ENCODE results near the gene ZEB2.
A peak's percentile ranks its signal among the peaks of the same experiment; 100 is the strongest.

ZEB2 gene

DNA sequence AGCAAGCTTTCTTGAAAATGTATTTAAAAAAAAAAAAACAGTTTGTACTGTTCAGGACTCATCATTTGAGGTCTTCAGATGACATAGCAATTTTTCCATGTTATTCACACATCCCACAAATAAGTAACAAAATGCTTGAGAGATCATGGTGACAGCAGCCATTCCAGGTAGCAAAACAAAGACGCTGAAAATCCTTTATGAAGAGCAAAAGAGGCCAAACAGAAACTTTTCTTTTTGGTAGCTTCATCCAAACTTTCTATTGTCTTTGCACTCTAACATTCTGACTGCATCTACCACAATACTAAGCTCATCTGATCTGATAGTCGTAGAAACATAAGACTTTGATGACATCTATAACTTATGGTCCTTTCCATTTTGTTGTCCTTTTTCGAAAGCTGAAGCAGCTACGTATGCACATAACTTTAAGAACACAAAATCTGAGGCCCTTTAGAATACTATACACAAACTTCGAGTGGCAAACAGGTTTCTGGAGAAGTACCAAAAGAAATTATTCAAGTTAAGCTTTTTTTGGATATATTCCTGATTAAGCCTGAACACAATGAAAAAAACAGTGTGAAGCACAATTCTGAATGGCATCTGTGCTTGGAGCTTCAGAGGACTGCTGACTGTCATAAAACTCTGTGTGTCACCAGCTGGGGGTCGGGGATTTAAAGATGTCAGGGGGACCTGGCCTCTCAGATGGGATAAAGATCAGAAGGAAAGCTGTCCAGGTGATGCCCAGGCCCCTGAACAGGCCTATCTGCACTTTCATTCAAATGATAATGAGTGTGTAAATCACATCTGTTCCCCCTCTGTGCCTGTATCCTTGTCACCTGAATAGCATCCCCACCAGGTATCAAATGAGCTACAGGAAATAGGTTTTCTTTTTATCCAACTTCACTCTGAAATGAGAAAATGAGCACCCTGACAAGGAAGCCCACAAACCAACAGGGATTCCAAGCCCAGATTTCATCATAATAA lies 75.8 kb downstream of the ZEB2 start:
- Histone ChIP-seq H3K9ac (ENCODE audit: low read length) (no peak overlapping the region), H3K27ac (ENCODE audit: low read depth, low read length) (no peak overlapping the region), H3K4me1 (ENCODE audit: insufficient read depth, low read length) (peaks cover 14% of the 10 kb centered on the region), H3K27me3 (ENCODE audit: control insufficient read depth in 1 of 2, insufficient read depth in 2 of 2, low read length in 2 of 2) (no peaks in the 10 kb centered on the region), H3K4me3 (ENCODE audit: low read depth in 1 of 2, low read length in 2 of 2) (no peak overlapping the region), H3K36me3 (ENCODE audit: insufficient read depth, low read length) (no peaks in the 10 kb centered on the region), H3K9me3 (ENCODE audit: low read length) (no peaks in the 10 kb centered on the region)

- Histone ChIP-seq H3K4me1 (ENCODE audit: insufficient read depth, low read length) (peaks cover 6% of the 10 kb centered on the region), H3K36me3 (ENCODE audit: insufficient read depth, low read length) (no peaks in the 10 kb centered on the region), H3K9me3 (ENCODE audit: low read length) (no peaks in the 10 kb centered on the region), H3K27me3 (ENCODE audit: control insufficient read depth in 1 of 2, insufficient read depth in 2 of 2, low read length in 2 of 2) (no peaks in the 10 kb centered on the region), H3K27ac (ENCODE audit: low read depth, low read length) (no peak overlapping the region), H3K9ac (ENCODE audit: low read length) (no peak overlapping the region), H3K4me3 (ENCODE audit: low read depth in 1 of 2, low read length in 2 of 2) (no peak overlapping the region)
Measured at GRCh38 chr2:144441711-144442141, 78.2 kb downstream of the ZEB2 start.

DNA sequence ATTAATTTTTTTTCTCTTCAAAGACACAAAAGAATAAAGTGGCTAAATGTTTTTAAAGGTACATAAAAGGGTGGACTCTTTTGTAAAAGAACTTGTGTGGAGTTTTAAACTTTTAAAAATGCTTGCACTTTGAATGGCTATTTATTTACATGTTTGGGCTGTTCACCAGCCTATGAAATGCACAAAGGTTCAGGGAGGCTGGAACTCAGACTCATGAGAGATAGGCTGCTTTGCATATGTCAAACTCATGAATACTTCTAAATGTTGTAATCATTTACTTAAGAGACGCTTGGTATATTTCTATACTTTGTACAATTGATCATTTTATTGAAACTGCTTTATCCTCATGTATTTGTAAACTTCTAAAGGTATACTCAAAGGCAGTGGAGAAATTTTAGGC lies 79.9 kb downstream of the ZEB2 start:
- Histone ChIP-seq H3K9me3 (ENCODE audit: low read length) (no peaks in the 10 kb centered on the region), H3K4me3 (ENCODE audit: low read depth in 1 of 2, low read length in 2 of 2) (no peak overlapping the region), H3K36me3 (ENCODE audit: insufficient read depth, low read length) (no peaks in the 10 kb centered on the region), H3K27ac (ENCODE audit: low read depth, low read length) (no peak overlapping the region), H3K4me1 (ENCODE audit: insufficient read depth, low read length) (peaks cover 6% of the 10 kb centered on the region), H3K9ac (ENCODE audit: low read length) (no peak overlapping the region), H3K27me3 (ENCODE audit: control insufficient read depth in 1 of 2, insufficient read depth in 2 of 2, low read length in 2 of 2) (no peaks in the 10 kb centered on the region)

DNA sequence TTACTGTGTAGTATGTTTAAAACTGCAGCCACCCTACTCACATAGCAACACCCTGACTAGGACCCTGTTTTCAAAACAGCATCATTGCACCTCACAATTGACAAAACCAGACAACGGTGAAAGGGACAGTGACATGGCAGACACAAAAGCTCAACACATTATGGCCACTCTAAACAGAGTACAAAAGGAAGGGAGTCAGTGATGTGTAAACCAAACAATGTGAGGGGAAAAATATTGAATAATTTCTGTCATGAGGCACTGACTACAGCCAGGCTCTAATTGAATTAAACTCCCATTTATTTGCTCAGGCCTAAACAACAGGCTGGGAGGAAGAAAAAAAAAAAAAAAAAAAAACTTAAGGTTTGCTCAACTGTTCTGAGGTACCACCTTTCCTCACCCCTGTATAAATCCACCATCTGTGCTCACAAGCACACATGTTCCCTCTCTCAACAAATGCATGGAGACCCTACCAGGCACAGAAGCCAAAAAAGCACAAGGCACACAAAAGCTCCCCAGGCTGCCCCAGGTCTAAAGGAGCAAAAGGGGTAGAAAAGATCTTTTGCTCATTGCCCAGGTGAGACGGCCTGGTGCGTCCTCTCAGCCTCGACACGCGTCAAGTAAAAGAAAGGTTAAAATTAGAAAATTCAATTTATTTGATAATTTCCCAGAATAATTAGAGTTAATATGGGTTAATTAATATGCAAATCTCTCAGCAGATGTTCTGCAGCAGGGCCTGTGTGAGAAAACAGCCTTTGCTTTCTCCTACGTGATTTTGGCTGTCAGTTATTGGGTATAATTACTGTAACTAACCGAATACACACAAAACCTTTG lies 80.9 kb downstream of the ZEB2 start:
- Histone ChIP-seq H3K27ac (ENCODE audit: low read depth, low read length) (no peak overlapping the region), H3K36me3 (ENCODE audit: insufficient read depth, low read length) (no peaks in the 10 kb centered on the region), H3K27me3 (ENCODE audit: control insufficient read depth in 1 of 2, insufficient read depth in 2 of 2, low read length in 2 of 2) (no peaks in the 10 kb centered on the region), H3K4me3 (ENCODE audit: low read depth in 1 of 2, low read length in 2 of 2) (no peak overlapping the region), H3K9me3 (ENCODE audit: low read length) (no peaks in the 10 kb centered on the region), H3K4me1 (ENCODE audit: insufficient read depth, low read length) (peaks cover 6% of the 10 kb centered on the region), H3K9ac (ENCODE audit: low read length) (no peak overlapping the region)

- H3K9me3 ChIP-seq (ENCODE audit: low read length) = no peaks in the 10 kb centered on the region
- H3K4me3 ChIP-seq (ENCODE audit: low read depth in 1 of 2, low read length in 2 of 2) = no peak overlapping the region
- H3K36me3 ChIP-seq (ENCODE audit: insufficient read depth, low read length) = no peaks in the 10 kb centered on the region
- peaks cover 6% of the 10 kb centered on the region for H3K4me1 ChIP-seq (ENCODE audit: insufficient read depth, low read length)
- no peaks in the 10 kb centered on the region for H3K27me3 ChIP-seq (ENCODE audit: control insufficient read depth in 1 of 2, insufficient read depth in 2 of 2, low read length in 2 of 2)
- H3K27ac ChIP-seq (ENCODE audit: low read depth, low read length) = no peak overlapping the region
- H3K9ac ChIP-seq (ENCODE audit: low read length) = no peak overlapping the region
Measured at GRCh38 chr2:144437636-144438035, 82.3 kb downstream of the ZEB2 start.

- Histone ChIP-seq H3K9ac (ENCODE audit: low read length) (no peak overlapping the region), H3K27me3 (ENCODE audit: control insufficient read depth in 1 of 2, insufficient read depth in 2 of 2, low read length in 2 of 2) (no peaks in the 10 kb centered on the region), H3K4me3 (ENCODE audit: low read depth in 1 of 2, low read length in 2 of 2) (no peak overlapping the region), H3K9me3 (ENCODE audit: low read length) (no peaks in the 10 kb centered on the region), H3K4me1 (ENCODE audit: insufficient read depth, low read length) (peaks cover 13% of the 10 kb centered on the region), H3K36me3 (ENCODE audit: insufficient read depth, low read length) (no peaks in the 10 kb centered on the region), H3K27ac (ENCODE audit: low read depth, low read length) (no peak overlapping the region)
Measured at GRCh38 chr2:144434425-144435222, 85.3 kb downstream of the ZEB2 start.

DNA sequence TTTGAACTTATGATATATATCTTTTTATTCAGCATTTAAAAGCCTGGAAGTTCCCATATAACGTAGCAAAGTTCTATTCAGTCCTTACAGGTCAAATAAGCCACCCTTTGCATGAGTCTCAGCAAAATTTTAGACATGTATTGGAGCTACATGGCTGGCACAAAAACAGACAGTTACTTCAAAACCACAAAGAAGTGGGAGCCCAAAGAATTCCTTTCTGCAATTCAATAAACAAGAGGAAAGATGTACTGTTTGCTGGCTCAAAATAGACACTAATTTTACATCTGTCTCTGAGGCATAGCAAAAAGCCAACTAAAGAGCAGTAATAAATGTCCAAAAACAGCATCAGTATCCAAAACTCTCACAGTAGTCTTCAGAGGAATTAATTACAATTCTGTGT lies 87.0 kb downstream of the ZEB2 start:
- Histone ChIP-seq H3K4me1 (ENCODE audit: insufficient read depth, low read length) (peaks cover 13% of the 10 kb centered on the region), H3K27me3 (ENCODE audit: control insufficient read depth in 1 of 2, insufficient read depth in 2 of 2, low read length in 2 of 2) (no peaks in the 10 kb centered on the region), H3K27ac (ENCODE audit: low read depth, low read length) (no peak overlapping the region), H3K4me3 (ENCODE audit: low read depth in 1 of 2, low read length in 2 of 2) (no peak overlapping the region), H3K36me3 (ENCODE audit: insufficient read depth, low read length) (no peaks in the 10 kb centered on the region), H3K9me3 (ENCODE audit: low read length) (no peaks in the 10 kb centered on the region), H3K9ac (ENCODE audit: low read length) (no peak overlapping the region)

- Histone ChIP-seq H3K27me3 (ENCODE audit: control insufficient read depth in 1 of 2, insufficient read depth in 2 of 2, low read length in 2 of 2) (no peaks in the 10 kb centered on the region), H3K9ac (ENCODE audit: low read length) (no peak overlapping the region), H3K4me1 (ENCODE audit: insufficient read depth, low read length) (peaks cover 13% of the 10 kb centered on the region), H3K4me3 (ENCODE audit: low read depth in 1 of 2, low read length in 2 of 2) (no peak overlapping the region), H3K9me3 (ENCODE audit: low read length) (no peaks in the 10 kb centered on the region), H3K36me3 (ENCODE audit: insufficient read depth, low read length) (no peaks in the 10 kb centered on the region), H3K27ac (ENCODE audit: low read depth, low read length) (no peak overlapping the region)
Measured at GRCh38 chr2:144431998-144432397, 87.9 kb downstream of the ZEB2 start.

DNA sequence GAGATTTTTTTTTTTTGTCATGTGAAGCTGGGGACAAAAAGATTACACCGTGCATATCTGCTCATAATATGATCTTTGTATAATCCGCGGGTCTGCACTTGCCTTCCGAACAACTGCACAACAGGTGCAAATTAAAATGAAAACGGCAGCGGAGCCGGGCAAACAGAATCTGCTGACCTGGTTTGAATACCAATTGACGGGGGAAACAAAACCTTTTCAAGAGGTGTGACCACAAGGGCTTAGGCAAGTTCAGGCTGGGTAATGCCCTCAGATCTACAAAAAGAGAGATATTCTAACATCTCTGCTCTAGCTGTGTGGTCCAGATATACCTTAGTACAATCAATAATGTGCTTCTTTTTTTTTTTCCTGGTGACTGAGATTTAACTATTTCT lies 88.5 kb downstream of the ZEB2 start:
- Histone ChIP-seq H3K4me3 (ENCODE audit: low read depth in 1 of 2, low read length in 2 of 2) (peak overlapping the region in 1 of 2 donors; percentile 25), H3K27ac (ENCODE audit: low read depth, low read length) (no peak overlapping the region), H3K36me3 (ENCODE audit: insufficient read depth, low read length) (no peaks in the 10 kb centered on the region), H3K9me3 (ENCODE audit: low read length) (no peaks in the 10 kb centered on the region), H3K9ac (ENCODE audit: low read length) (no peak overlapping the region), H3K4me1 (ENCODE audit: insufficient read depth, low read length) (peaks cover 13% of the 10 kb centered on the region), H3K27me3 (ENCODE audit: control insufficient read depth in 1 of 2, insufficient read depth in 2 of 2, low read length in 2 of 2) (no peaks in the 10 kb centered on the region)

DNA sequence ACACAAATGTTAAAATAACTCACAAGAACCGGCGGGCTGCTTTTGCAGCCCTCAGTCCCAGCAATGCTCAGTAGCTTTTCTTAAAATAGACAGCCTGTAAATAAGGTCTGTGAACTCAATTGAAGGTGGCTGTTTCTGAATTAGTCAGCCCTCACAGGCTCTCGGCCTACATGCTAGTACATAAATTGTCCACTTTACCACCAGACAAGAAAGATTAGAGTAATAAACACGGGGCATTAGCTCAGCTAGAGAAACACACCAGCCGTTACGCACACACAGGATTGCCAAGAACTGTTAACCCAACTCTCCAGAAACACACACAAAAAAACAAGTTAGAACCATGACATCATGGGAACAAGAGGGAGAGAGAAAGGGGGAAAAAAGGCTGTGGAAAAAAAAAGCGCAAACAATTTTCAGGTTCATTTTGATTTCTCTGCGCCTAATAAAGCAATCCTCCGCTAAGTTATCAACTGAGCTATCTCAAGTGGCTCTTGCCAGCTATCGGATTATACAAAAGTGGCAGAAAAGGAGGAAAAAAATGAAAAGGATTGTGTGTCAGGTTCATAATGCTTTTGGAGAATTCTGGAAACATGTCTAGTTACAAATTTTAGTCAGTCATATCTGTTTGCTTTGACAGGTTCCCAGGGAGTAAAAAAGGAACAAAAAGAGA lies 89.1 kb downstream of the ZEB2 start:
- Histone ChIP-seq H3K4me3 (ENCODE audit: low read depth in 1 of 2, low read length in 2 of 2) (peak overlapping the region in 1 of 2 donors; percentile 25), H3K9me3 (ENCODE audit: low read length) (no peaks in the 10 kb centered on the region), H3K27ac (ENCODE audit: low read depth, low read length) (peak overlapping the region; percentile 10), H3K4me1 (ENCODE audit: insufficient read depth, low read length) (peaks cover 13% of the 10 kb centered on the region), H3K27me3 (ENCODE audit: control insufficient read depth in 1 of 2, insufficient read depth in 2 of 2, low read length in 2 of 2) (no peaks in the 10 kb centered on the region), H3K9ac (ENCODE audit: low read length) (no peak overlapping the region), H3K36me3 (ENCODE audit: insufficient read depth, low read length) (no peaks in the 10 kb centered on the region)

All from muscle layer of colon (tissue), 2 donors.